Glutamatergic neuron (in vitro differentiated cells): ENCODE results near the gene USP8. TPM values are rescaled to one million over a fixed set of nuclear protein-coding genes. Genes with fewer than 3 reads are reported as not detected.
"Not testable (repeated sequence)": the region's sequence is repeated elsewhere in the genome, so short reads cannot be mapped to it uniquely, and the experiment has no call there.

Experiments
- DNase-seq: peaks from one replicate; pipeline ENCODE4 v3.0.0; 2022
- H3K27ac Mint-ChIP-seq: one replicate; pipeline ENCODE4 v1.8.0; 2020; ENCODE audit warnings: mild to moderate bottlenecking, mixed read lengths, inconsistent platforms; ENCODE audit not compliant: unreplicated experiment
- H3K27me3 Mint-ChIP-seq: one replicate; pipeline ENCODE4 v1.8.0; 2020; ENCODE audit warnings: mild to moderate bottlenecking, moderate library complexity, mixed read lengths, inconsistent platforms; ENCODE audit not compliant: unreplicated experiment
- H3K36me3 Mint-ChIP-seq: one replicate; pipeline ENCODE4 v1.8.0; 2020; ENCODE audit warnings: mild to moderate bottlenecking, mixed read lengths, inconsistent platforms; ENCODE audit not compliant: unreplicated experiment
- H3K4me1 Mint-ChIP-seq: one replicate; pipeline ENCODE4 v1.8.0; 2020; ENCODE audit warnings: mild to moderate bottlenecking, low read depth, mixed read lengths, inconsistent platforms; ENCODE audit not compliant: unreplicated experiment
- H3K4me3 Mint-ChIP-seq: one replicate; pipeline ENCODE4 v1.8.0; 2020; ENCODE audit warnings: mild to moderate bottlenecking, mixed read lengths, inconsistent platforms; ENCODE audit not compliant: unreplicated experiment
- H3K9me3 Mint-ChIP-seq: one replicate; pipeline ENCODE4 v1.8.0; 2020; ENCODE audit warnings: mild to moderate bottlenecking, moderate library complexity, mixed read lengths, inconsistent platforms; ENCODE audit not compliant: unreplicated experiment
- CTCF ChIP-seq: fragments of 200-600 bp; sonication (generic); IDR thresholded peaks from one replicate; pipeline ENCODE4 v1.5.0; 2021; ENCODE audit not compliant: partially characterized antibody, unreplicated experiment
- total RNA-seq: library from RNA; stranded (reverse); fragmentation: NEBNext Ultra II Directional; extraction: Animal tissue kit (Norgen Biotek cat#: 25700); gene quantifications from one replicate; pipeline ENCODE4 v1.2.1, GENCODE V29; 2021; ENCODE audit not compliant: unreplicated experiment

USP8 gene
- total RNA-seq, 1 donor from 2014 or later = 49.3 TPM

- no peak for TF ChIP-seq CTCF
- DNase-seq = no peak
- Mint-ChIP-seq H3K27me3 (no peaks in the 10 kb centered on the region), H3K36me3 (no peaks in the 10 kb centered on the region), H3K27ac (no peak overlapping the region), H3K4me3 (no peak overlapping the region), H3K4me1 (no peaks in the 10 kb centered on the region), H3K9me3 (no peaks in the 10 kb centered on the region)
Measured at GRCh38 chr15:50496692-50497091, 72.5 kb downstream of the USP8 start.

GRCh38 chr15:50500352-50500751 lies 76.1 kb downstream of the USP8 start:
- no peaks in the 10 kb centered on the region for H3K36me3 Mint-ChIP-seq
- no peaks in the 10 kb centered on the region for H3K27me3 Mint-ChIP-seq
- no peak for TF ChIP-seq CTCF
- H3K4me1 Mint-ChIP-seq = no peaks in the 10 kb centered on the region
- no peak overlapping the region for H3K27ac Mint-ChIP-seq
- DNase-seq = no peak
- H3K9me3 Mint-ChIP-seq = no peaks in the 10 kb centered on the region
- H3K4me3 Mint-ChIP-seq = no peak overlapping the region

GRCh38 chr15:50501815-50502214 lies 77.6 kb downstream of the USP8 start:
- Mint-ChIP-seq H3K27ac (no peak overlapping the region), H3K36me3 (no peaks in the 10 kb centered on the region)
- no peak for TF ChIP-seq CTCF

GRCh38 chr15:50503144-50503543 lies 78.9 kb downstream of the USP8 start:
- Mint-ChIP-seq H3K9me3 (no peaks in the 10 kb centered on the region), H3K36me3 (no peaks in the 10 kb centered on the region), H3K27me3 (no peaks in the 10 kb centered on the region), H3K27ac (no peak overlapping the region), H3K4me1 (no peaks in the 10 kb centered on the region), H3K4me3 (no peak overlapping the region)
- no peak for DNase-seq
- no peak for TF ChIP-seq CTCF

More at GRCh38 chr15:50501815-50502214, 77.6 kb downstream of the USP8 start:
- Mint-ChIP-seq H3K9me3 (no peaks in the 10 kb centered on the region), H3K4me3 (no peak overlapping the region), H3K27me3 (no peaks in the 10 kb centered on the region), H3K4me1 (no peaks in the 10 kb centered on the region)
- no peak for DNase-seq

GRCh38 chr15:50505656-50506055 lies 81.5 kb downstream of the USP8 start:
- H3K4me1 Mint-ChIP-seq = not testable (repeated sequence)

GRCh38 chr15:50506121-50506520 lies 81.9 kb downstream of the USP8 start:
- no peaks in the 10 kb centered on the region for H3K9me3 Mint-ChIP-seq
- H3K27me3 Mint-ChIP-seq = no peaks in the 10 kb centered on the region
- no peaks in the 10 kb centered on the region for H3K4me1 Mint-ChIP-seq
- DNase-seq = peak; percentile 30
- no peaks in the 10 kb centered on the region for H3K36me3 Mint-ChIP-seq
- H3K4me3 Mint-ChIP-seq = no peak overlapping the region
- no peak overlapping the region for H3K27ac Mint-ChIP-seq
- no peak for TF ChIP-seq CTCF

More at GRCh38 chr15:50505656-50506055, 81.5 kb downstream of the USP8 start:
- H3K36me3 Mint-ChIP-seq, H3K27me3 Mint-ChIP-seq, DNase-seq, H3K27ac Mint-ChIP-seq, H3K9me3 Mint-ChIP-seq, H3K4me3 Mint-ChIP-seq: not testable (repeated sequence)
